Astrocyte of the cerebellum (primary cell): ENCODE measurements around the gene NENF.
"Not testable (repeated sequence)": the region's sequence is repeated elsewhere in the genome, so short reads cannot be mapped to it uniquely, and the experiment has no call there.

Source experiments
- DNase-seq: peaks from one replicate; pipeline ENCODE4 v3.0.0-alpha.2; 2011; ENCODE audit warnings: low read depth
- H3K4me3 ChIP-seq: 2 replicates; pipeline ENCODE4 v1.5.1; 2011; ENCODE audit warnings: mild to moderate bottlenecking, low read depth, low read length, moderate library complexity
- CTCF ChIP-seq: IDR thresholded peaks from 2 replicates; pipeline ENCODE4 v1.5.1; 2012; ENCODE audit warnings: low read length, low read depth, moderate library complexity, mild to moderate bottlenecking; ENCODE audit errors: missing control alignments
- in situ Hi-C: cut with HindIII; loops from 2 replicates; pipeline ENCODE4 v1.10.0; 2017; ENCODE audit warnings: low sequenced_read_pairs

Gene NENF

DNA sequence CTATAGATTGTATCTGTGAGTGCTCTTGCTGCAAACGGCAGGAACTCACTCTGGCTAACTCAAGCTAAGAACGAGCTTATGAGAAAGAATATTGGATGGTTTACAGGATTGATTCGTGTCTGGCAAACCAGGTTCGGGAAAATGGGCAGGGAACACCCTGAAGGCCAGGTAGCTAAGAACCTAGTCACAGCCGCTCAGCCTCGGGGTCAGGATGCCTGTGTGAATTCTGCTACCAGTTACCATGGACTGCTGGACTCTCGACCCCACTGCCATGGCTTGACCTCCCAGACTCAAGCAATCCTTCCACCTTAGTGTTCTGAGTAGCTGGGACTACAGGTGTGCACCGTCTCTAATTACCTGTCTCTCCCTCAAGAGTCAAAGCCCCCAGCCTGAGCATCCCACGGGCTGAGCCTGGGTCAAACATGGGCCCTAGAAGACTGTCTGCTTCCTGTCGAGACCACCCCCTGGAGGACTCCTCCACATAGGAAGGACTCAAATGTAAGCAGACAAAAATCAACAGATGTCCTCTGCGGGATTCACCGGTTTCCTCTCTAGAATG is 45.8 kb downstream of the NENF start:
- no peak overlapping the region for H3K4me3 ChIP-seq
- TF ChIP-seq CTCF = no peak
- DNase-seq = no peak
- in situ Hi-C loops = no loop called here

DNA sequence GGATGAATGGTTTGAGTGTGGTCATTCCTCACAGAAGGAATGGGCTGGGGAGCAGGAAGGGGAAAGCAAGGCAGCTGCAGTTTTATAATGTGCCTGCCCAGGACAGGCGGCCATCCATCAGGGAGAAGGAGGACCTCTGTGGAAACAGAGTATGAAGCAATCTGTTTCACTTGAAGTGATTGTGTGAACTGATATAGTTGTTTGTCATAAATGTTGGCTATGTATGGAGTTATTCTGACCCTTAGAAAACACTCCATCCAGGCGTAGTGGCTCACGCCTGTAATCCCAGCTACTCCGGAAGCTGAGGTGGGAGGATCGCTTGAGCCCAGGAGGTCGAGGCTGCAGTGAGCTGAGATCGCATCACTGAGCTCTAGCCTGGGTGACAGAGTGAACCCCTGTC is 46.5 kb downstream of the NENF start:
- no peak overlapping the region for H3K4me3 ChIP-seq
- no peak for TF ChIP-seq CTCF
- in situ Hi-C loops = no loop called here
- DNase-seq = no peak

GRCh38 chr1:212480711-212481437 is 48.2 kb downstream of the NENF start:
- DNase-seq, H3K4me3 ChIP-seq, in situ Hi-C loops: not testable (repeated sequence)

DNA sequence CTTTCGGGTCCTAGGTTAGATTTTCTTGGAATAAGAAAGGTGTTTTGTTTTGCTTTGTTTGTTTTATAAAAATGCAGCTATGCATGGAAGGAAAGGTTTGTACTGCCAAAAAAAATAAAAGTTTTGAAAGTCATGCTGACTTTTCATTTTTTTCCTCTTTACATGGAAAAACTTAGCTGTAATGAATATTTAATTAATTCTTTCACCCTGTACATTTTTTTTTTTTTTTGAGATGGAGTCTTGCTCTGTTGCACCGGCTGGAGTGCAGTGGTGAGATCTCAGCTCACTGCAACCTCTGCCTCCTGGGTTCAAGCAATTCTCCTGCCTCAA is 48.7 kb downstream of the NENF start:
- no peak overlapping the region for H3K4me3 ChIP-seq
- in situ Hi-C loops = no loop called here
- TF ChIP-seq CTCF = no peak
- no peak for DNase-seq

- in situ Hi-C loops = no loop called here
- no peak for DNase-seq
- no peak overlapping the region for H3K4me3 ChIP-seq
- TF ChIP-seq CTCF = no peak
Measured at GRCh38 chr1:212482006-212482636, 49.4 kb downstream of the NENF start.

- no peak for TF ChIP-seq CTCF
- in situ Hi-C loops = no loop called here
- no peak overlapping the region for H3K4me3 ChIP-seq
- DNase-seq = peak; percentile 84
Measured at GRCh38 chr1:212482637-212483441, 50.1 kb downstream of the NENF start.
